SK-N-SH (cell line): Measurements from ENCODE around the gene SERPIND1.

Source experiments
- CTCF ChIP-seq: fragments of 200-600 bp; sonication (generic); IDR thresholded peaks from 2 replicates; pipeline ENCODE4 v1.6.1; 2017; ENCODE audit warnings: antibody characterized with exemption, mild to moderate bottlenecking, moderate library complexity
- EZH2phosphoT487 ChIP-seq: fragments of 200-600 bp; sonication (generic); IDR thresholded peaks from 2 replicates; pipeline ENCODE4 v1.6.1; 2017; ENCODE audit warnings: low read depth, mixed run types, mild to moderate bottlenecking, antibody characterized with exemption, moderate library complexity, borderline replicate concordance
- FOSL2 ChIP-seq: IDR thresholded peaks from 2 replicates; pipeline ENCODE4 v1.4.0; 2012; ENCODE audit warnings: low read depth, mild to moderate bottlenecking, moderate library complexity, borderline replicate concordance
- FOXM1 ChIP-seq: IDR thresholded peaks from 2 replicates; pipeline ENCODE4 v1.4.0; 2012; ENCODE audit warnings: low read depth, mild to moderate bottlenecking
- POLR2AphosphoS5 ChIP-seq: IDR thresholded peaks from 2 replicates; pipeline ENCODE4 v1.6.1; 2012; ENCODE audit warnings: low read depth, low read length
- YY1 ChIP-seq: IDR thresholded peaks from 2 replicates; pipeline ENCODE4 v1.4.0; 2012; ENCODE audit warnings: low read depth, mild to moderate bottlenecking

GRCh38 chr22:20813056-20813455 lies 39.1 kb downstream of the SERPIND1 start:
- TF ChIP-seq CTCF (no peak), FOXM1 (no peak), POLR2AphosphoS5 (no peak), YY1 (no peak), FOSL2 (no peak), EZH2phosphoT487 (no peak)
